HCT116 (cell line): ENCODE measurements around the gene NDUFA7. TPM values are rescaled to one million over a fixed set of nuclear protein-coding genes. Genes with fewer than 3 reads are reported as not detected.

Source experiments
- ATAC-seq: fragments of 200-7000 bp; cut with Tn5 transposase; 2 replicates; pipeline ENCODE4 v1.9.1; 2020; ENCODE audit warnings: mild to moderate bottlenecking, moderate library complexity
- BruUV-seq: library from RNA; stranded (reverse); fragments of 400-500 nt; replicated peaks from 2 replicates; lab custom pipeline; 2021; lab: Mats Ljungman, UMichigan
- CTCF ChIA-PET: fragments of 300-600 bp; sonication (Branson Sonifier 250); formaldehyde crosslinking; loops from one replicate; lab custom pipeline; 2021; ENCODE audit warnings: antibody characterized with exemption; lab: Charles Lee
- POLR2A ChIA-PET: fragments of 300-600, 350-600 bp; sonication (Branson Sonifier 250); formaldehyde crosslinking; loops from one replicate; lab custom pipeline; 2021; ENCODE audit warnings: antibody characterized with exemption; lab: Charles Lee
- RAD21 ChIA-PET, 2 experiments: fragments of 300-600 bp; sonication (Branson Sonifier 250); formaldehyde crosslinking; loops; one replicate each; lab custom pipeline; 2023; ENCODE audit warnings: low total read pairs in 2 of 2; ENCODE audit not compliant: uncharacterized antibody in 2 of 2, unreplicated experiment in 2 of 2, low non-redundant PET in 1 of 2; lab: Charles Lee
- DNase-seq: peaks from one replicate; pipeline ENCODE4 v3.0.0-alpha.2; 2010; ENCODE audit warnings: low read depth, low spot score
- H2AFZ ChIP-seq: fragments of 200-600 bp; shearing (Covaris generic), sonication (generic); 2 replicates; pipeline ENCODE4 v1.6.1; 2017; ENCODE audit warnings: low read depth, mixed run types, mixed read lengths, antibody characterized with exemption, low read length; ENCODE audit not compliant: poor library complexity, severe bottlenecking
- H3K27ac ChIP-seq: 2 replicates; pipeline ENCODE4 v1.5.1; 2012; ENCODE audit warnings: low read depth, low read length
- H3K27me3 ChIP-seq: fragments of 200-600 bp; sonication (generic); 2 replicates; pipeline ENCODE4 v1.6.1; 2016; ENCODE audit warnings: mixed run types, low read length, mixed read lengths; ENCODE audit not compliant: insufficient read depth
- H3K36me3 ChIP-seq, 2 experiments: fragments of 200-500 bp in 1 of 2; fragments of 200-600 bp in 1 of 2; sonication (Bioruptor generic) in 1 of 2; sonication (generic) in 1 of 2; 2 replicates each; pipeline versions ENCODE4 v1.5.1 to v1.6.1; 2014 to 2016; ENCODE audit warnings: low read length in 2 of 2, inconsistent platforms in 1 of 2, mixed read lengths in 1 of 2, mixed run types in 1 of 2; ENCODE audit not compliant: insufficient read depth in 2 of 2, control insufficient read depth in 1 of 2
- H3K4me1 ChIP-seq, 2 experiments: fragments of 200-600 bp in 1 of 2; sonication (generic) in 1 of 2; 2 replicates each; pipeline versions ENCODE4 v1.5.1 to v1.6.1; 2012 to 2017; ENCODE audit warnings: low read length in 2 of 2, inconsistent platforms in 1 of 2, mild to moderate bottlenecking in 1 of 2, mixed read lengths in 1 of 2, mixed run types in 1 of 2, moderate library complexity in 1 of 2; ENCODE audit not compliant: insufficient read depth in 2 of 2, control insufficient read depth in 1 of 2
- H3K4me2 ChIP-seq: fragments of 200-600 bp; sonication (generic); 2 replicates; pipeline ENCODE4 v1.6.1; 2017; ENCODE audit warnings: mixed run types, low read length, mixed read lengths
- H3K4me3 ChIP-seq, 2 experiments: fragments of 200-600 bp in 1 of 2; sonication (generic) in 1 of 2; replicated peaks in 1 of 2; 2 replicates each; pipeline ENCODE4 v1.5.1; 2011 to 2016; ENCODE audit warnings: low read length in 2 of 2, control low read depth in 1 of 2, low read depth in 1 of 2, mild to moderate bottlenecking in 1 of 2, mixed read lengths in 1 of 2, mixed run types in 1 of 2
- H3K79me2 ChIP-seq: fragments of 200-600 bp; sonication (generic); 2 replicates; pipeline ENCODE4 v1.6.1; 2017; ENCODE audit warnings: mild to moderate bottlenecking, mixed run types, low read length, moderate library complexity, mixed read lengths; ENCODE audit not compliant: insufficient read depth
- H3K9ac ChIP-seq: fragments of 200-600 bp; sonication (generic); 2 replicates; pipeline ENCODE4 v1.6.1; 2016; ENCODE audit warnings: low read length, mixed read lengths
- H3K9me2 ChIP-seq: fragments of 200-600 bp; sonication (generic), shearing (Covaris generic); 2 replicates; pipeline ENCODE4 v1.6.1; 2017; ENCODE audit warnings: mixed run types, mild to moderate bottlenecking, moderate library complexity; ENCODE audit not compliant: insufficient read depth
- H3K9me3 ChIP-seq, 2 experiments: fragments of 200-500 bp in 1 of 2; fragments of 200-600 bp in 1 of 2; sonication (Bioruptor generic) in 1 of 2; sonication (generic) in 1 of 2; 2 replicates each; pipeline ENCODE4 v1.6.1; 2014 to 2017; ENCODE audit warnings: low read length in 2 of 2, mixed read lengths in 2 of 2, inconsistent platforms in 1 of 2, low read depth in 1 of 2, mild to moderate bottlenecking in 1 of 2, mixed run types in 1 of 2, moderate library complexity in 1 of 2; ENCODE audit not compliant: control insufficient read depth in 1 of 2, insufficient read depth in 1 of 2
- H4K20me1 ChIP-seq: fragments of 200-600 bp; sonication (generic), shearing (Covaris generic); 2 replicates; pipeline ENCODE4 v1.6.1; 2017; ENCODE audit warnings: mixed run types, mild to moderate bottlenecking, moderate library complexity; ENCODE audit not compliant: insufficient read depth
- CEBPB ChIP-seq: IDR thresholded peaks from 2 replicates; pipeline ENCODE4 v1.6.1; 2012; ENCODE audit warnings: low read depth
- EGR1 ChIP-seq: IDR thresholded peaks from 2 replicates; pipeline ENCODE4 v1.6.1; 2012; ENCODE audit warnings: low read depth
- EZH2phosphoT487 ChIP-seq: fragments of 200-600 bp; IDR thresholded peaks from 2 replicates; pipeline ENCODE4 v1.6.1; 2018; ENCODE audit warnings: antibody characterized with exemption, borderline replicate concordance
- FOSL1 ChIP-seq: IDR thresholded peaks from 2 replicates; pipeline ENCODE4 v1.6.1; 2012; ENCODE audit warnings: low read depth
- POLR2A ChIP-seq: IDR thresholded peaks from 2 replicates; pipeline ENCODE4 v1.7.0; 2011; ENCODE audit warnings: borderline replicate concordance; ENCODE audit not compliant: insufficient read depth, insufficient read length; ENCODE audit errors: extremely low read depth
- POLR2AphosphoS5 ChIP-seq: IDR thresholded peaks from 2 replicates; pipeline ENCODE4 v1.6.1; 2011; ENCODE audit warnings: mild to moderate bottlenecking, low read depth, low read length, moderate library complexity
- RAD21 ChIP-seq: IDR thresholded peaks from 2 replicates; pipeline ENCODE4 v1.6.1; 2012; ENCODE audit warnings: low read depth, mild to moderate bottlenecking
- SRF ChIP-seq: IDR thresholded peaks from 2 replicates; pipeline ENCODE4 v1.6.1; 2012; ENCODE audit warnings: low read depth
- YY1 ChIP-seq: IDR thresholded peaks from 2 replicates; pipeline ENCODE4 v1.6.1; 2011; ENCODE audit warnings: low read length, low read depth, moderate library complexity, mild to moderate bottlenecking; ENCODE audit not compliant: insufficient replicate concordance; ENCODE audit errors: extremely low read depth
- ZFX ChIP-seq: fragments of 450-650 bp; IDR thresholded peaks from 2 replicates; pipeline ENCODE4 v1.6.1; 2017
- intact Hi-C: fragments of 100-400 bp; cut with micrococcal nuclease; formaldehyde crosslinking; loops from 2 replicates; pipeline ENCODE4 v1.10.0; 2022
- total RNA-seq: library from RNA; stranded (reverse); gene quantifications from one replicate; pipeline ENCODE4 v1.2.1, GENCODE V29; 2021; ENCODE audit not compliant: unreplicated experiment
- TF ChIP-seq, protein P1 (sequence below): IDR thresholded peaks from 2 replicates; pipeline ENCODE4 v1.6.1; 2012
- TF ChIP-seq, protein P2 (sequence below): IDR thresholded peaks from 2 replicates; pipeline ENCODE4 v1.6.1; 2012; ENCODE audit warnings: low read depth

The NDUFA7 gene
- total RNA-seq, 1 experiment from 2014 or later = 86.9 TPM

DNA sequence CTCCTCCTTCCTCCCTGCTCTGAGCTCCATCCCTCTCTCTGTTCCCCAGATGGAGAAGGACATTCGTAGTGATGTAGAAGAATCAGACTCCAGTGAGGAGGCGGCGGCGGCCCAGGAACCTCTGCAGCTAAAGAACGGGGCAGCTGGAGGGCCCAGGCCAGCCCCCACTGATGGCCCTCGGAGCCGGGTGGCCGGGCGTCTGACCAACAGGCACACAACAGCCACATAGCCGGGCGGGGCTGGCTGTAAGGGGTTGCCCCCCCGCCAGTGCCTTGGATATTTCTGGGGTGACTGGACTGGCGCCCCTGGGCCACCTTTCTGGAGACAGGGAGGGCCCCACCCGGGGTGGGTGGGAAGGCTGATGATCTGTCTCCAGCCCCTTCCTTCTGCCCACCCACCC is 59.3 kb downstream of the NDUFA7 start:
- TF ChIP-seq ZFX (no peak), FOSL1 (no peak), EGR1 (no peak), POLR2AphosphoS5 (no peak)
- intact Hi-C loops = loop anchor here (10.0 kb wide), 1 partner anchor 313 kb away; the partner anchor contains the start of gene MYO1F
- CTCF ChIA-PET = no interaction called here
- no peak for ATAC-seq
- Histone ChIP-seq H3K4me3 (no peak overlapping the region), H3K79me2 (no peaks in the 10 kb centered on the region), H3K9ac (no peak overlapping the region), H3K4me2 (no peak overlapping the region), H2AFZ (no peak overlapping the region), H3K4me1 (peaks cover 9 to 25% of the 10 kb centered on the region in 2 experiments), H3K27me3 (no peaks in the 10 kb centered on the region), H3K27ac (no peak overlapping the region), H3K9me2 (no peaks in the 10 kb centered on the region), H4K20me1 (no peaks in the 10 kb centered on the region), H3K9me3 (no peaks in the 10 kb centered on the region), H3K36me3 (no peaks in the 10 kb centered on the region)
- BruUV-seq = no TSS peak
- no peak for DNase-seq
- POLR2A ChIA-PET = no interaction called here
- RAD21 ChIA-PET = no interaction called here

DNA sequence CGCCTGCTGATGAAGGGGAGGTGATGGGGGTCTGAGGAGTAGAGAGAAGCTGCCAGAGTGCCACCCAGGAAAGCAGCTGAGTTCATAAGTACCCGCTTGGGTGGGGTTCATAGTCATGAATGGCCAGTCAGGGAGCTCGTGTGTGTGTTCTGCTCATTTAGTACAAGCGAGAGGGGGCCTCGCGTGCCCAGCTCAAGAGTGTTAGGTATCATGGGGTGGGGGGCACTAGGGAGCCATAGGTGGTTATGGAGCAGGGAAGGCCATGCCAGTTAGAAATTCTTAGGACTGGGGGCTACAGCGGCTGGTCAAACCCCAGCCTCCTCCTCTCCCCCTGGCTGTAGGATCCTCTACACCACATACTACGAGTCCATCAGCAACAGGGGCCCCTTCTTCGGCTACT is 59.8 kb downstream of the NDUFA7 start:
- no peak; the same call in 1 of the 2 replicates for ATAC-seq
- no peaks in the 10 kb centered on the region for H4K20me1 ChIP-seq
- H3K9me2 ChIP-seq = no peaks in the 10 kb centered on the region
- no peak overlapping the region for H2AFZ ChIP-seq
- no TSS peak for BruUV-seq
- no peaks in the 10 kb centered on the region for H3K9me3 ChIP-seq
- H3K27ac ChIP-seq = no peak overlapping the region
- no peak overlapping the region for H3K4me3 ChIP-seq
- intact Hi-C loops = loop anchor here (10.0 kb wide), 1 partner anchor 313 kb away; the partner anchor contains the start of gene MYO1F
- no peak for TF ChIP-seq RAD21
- TF ChIP-seq SRF = no peak
- no peak for TF ChIP-seq ZFX
- TF ChIP-seq, protein P1, sequence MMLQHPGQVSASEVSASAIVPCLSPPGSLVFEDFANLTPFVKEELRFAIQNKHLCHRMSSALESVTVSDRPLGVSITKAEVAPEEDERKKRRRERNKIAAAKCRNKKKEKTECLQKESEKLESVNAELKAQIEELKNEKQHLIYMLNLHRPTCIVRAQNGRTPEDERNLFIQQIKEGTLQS = no peak
- TF ChIP-seq, protein P2, sequence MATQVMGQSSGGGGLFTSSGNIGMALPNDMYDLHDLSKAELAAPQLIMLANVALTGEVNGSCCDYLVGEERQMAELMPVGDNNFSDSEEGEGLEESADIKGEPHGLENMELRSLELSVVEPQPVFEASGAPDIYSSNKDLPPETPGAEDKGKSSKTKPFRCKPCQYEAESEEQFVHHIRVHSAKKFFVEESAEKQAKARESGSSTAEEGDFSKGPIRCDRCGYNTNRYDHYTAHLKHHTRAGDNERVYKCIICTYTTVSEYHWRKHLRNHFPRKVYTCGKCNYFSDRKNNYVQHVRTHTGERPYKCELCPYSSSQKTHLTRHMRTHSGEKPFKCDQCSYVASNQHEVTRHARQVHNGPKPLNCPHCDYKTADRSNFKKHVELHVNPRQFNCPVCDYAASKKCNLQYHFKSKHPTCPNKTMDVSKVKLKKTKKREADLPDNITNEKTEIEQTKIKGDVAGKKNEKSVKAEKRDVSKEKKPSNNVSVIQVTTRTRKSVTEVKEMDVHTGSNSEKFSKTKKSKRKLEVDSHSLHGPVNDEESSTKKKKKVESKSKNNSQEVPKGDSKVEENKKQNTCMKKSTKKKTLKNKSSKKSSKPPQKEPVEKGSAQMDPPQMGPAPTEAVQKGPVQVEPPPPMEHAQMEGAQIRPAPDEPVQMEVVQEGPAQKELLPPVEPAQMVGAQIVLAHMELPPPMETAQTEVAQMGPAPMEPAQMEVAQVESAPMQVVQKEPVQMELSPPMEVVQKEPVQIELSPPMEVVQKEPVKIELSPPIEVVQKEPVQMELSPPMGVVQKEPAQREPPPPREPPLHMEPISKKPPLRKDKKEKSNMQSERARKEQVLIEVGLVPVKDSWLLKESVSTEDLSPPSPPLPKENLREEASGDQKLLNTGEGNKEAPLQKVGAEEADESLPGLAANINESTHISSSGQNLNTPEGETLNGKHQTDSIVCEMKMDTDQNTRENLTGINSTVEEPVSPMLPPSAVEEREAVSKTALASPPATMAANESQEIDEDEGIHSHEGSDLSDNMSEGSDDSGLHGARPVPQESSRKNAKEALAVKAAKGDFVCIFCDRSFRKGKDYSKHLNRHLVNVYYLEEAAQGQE = no peak
- TF ChIP-seq EZH2phosphoT487 = no peak
- TF ChIP-seq POLR2A = no peak
- no peak for TF ChIP-seq YY1
- no peak for TF ChIP-seq EGR1
- TF ChIP-seq CEBPB = no peak
- TF ChIP-seq, all 23 proteins: peak for 0
- no peak for DNase-seq
- H3K36me3 ChIP-seq = no peaks in the 10 kb centered on the region
- H3K27me3 ChIP-seq = no peaks in the 10 kb centered on the region
- RAD21 ChIA-PET = no interaction called here
- H3K4me1 ChIP-seq = peaks cover 11 to 28% of the 10 kb centered on the region in 2 experiments
- POLR2A ChIA-PET = no interaction called here
- no peak overlapping the region for H3K9ac ChIP-seq
- H3K79me2 ChIP-seq = no peaks in the 10 kb centered on the region
- H3K4me2 ChIP-seq = no peak overlapping the region
- CTCF ChIA-PET = no interaction called here
